Activated naive CD8-positive, alpha-beta T cell treated with anti-CD3 and anti-CD28 coated beads, Interleukin-2, amount 10 ng/mL, durations not matched to agents 7 days and 5 days (primary cell): ENCODE results near the gene NEK2. TPM values are rescaled to one million over a fixed set of nuclear protein-coding genes. Genes with fewer than 3 reads are reported as not detected.

Source experiments
- ATAC-seq: fragments of 150-1000 bp; cut with Tn5 transposase; one replicate; pipeline ENCODE4 v1.10.0; 2021; ENCODE audit warnings: low read depth, moderate library complexity
- POLR2A ChIA-PET: fragments of 350-600 bp; sonication (Branson Sonifier 250); formaldehyde crosslinking; loops from one replicate; lab custom pipeline; 2021; ENCODE audit warnings: antibody characterized with exemption; lab: Charles Lee
- DNase-seq: peaks from one replicate; pipeline ENCODE4 v3.0.0; 2021
- H3K27ac Mint-ChIP-seq: one replicate; pipeline ENCODE4 v1.8.0; 2022; ENCODE audit warnings: mild to moderate bottlenecking, mixed read lengths
- H3K27me3 Mint-ChIP-seq: one replicate; pipeline ENCODE4 v1.8.0; 2022; ENCODE audit warnings: mild to moderate bottlenecking, moderate library complexity, mixed read lengths
- H3K36me3 Mint-ChIP-seq: one replicate; pipeline ENCODE4 v1.8.0; 2021; ENCODE audit warnings: mild to moderate bottlenecking, mixed read lengths
- H3K4me1 Mint-ChIP-seq: one replicate; pipeline ENCODE4 v1.8.0; 2021; ENCODE audit warnings: mixed read lengths
- H3K4me3 Mint-ChIP-seq: one replicate; pipeline ENCODE4 v1.8.0; 2022; ENCODE audit warnings: mild to moderate bottlenecking, moderate library complexity, mixed read lengths
- H3K9me3 Mint-ChIP-seq: one replicate; pipeline ENCODE4 v1.8.0; 2021; ENCODE audit warnings: mixed read lengths
- total RNA-seq, 2 experiments: library from RNA; stranded (reverse); gene quantifications; one replicate each; pipeline ENCODE4 v1.2.3, GENCODE V29; 2021

NEK2 gene
- total RNA-seq, 2 experiments from 2014 or later: 31.8 to 32.7 TPM

GRCh38 chr1:211614615-211615014, 60.8 kb downstream of the NEK2 start:
- H3K4me1 Mint-ChIP-seq: peaks cover 8% of the 10 kb centered on the region
- no peaks in the 10 kb centered on the region for H3K9me3 Mint-ChIP-seq
- ATAC-seq (no peak), DNase-seq (no peak)
- no peaks in the 10 kb centered on the region for H3K36me3 Mint-ChIP-seq
- no peak overlapping the region for H3K27ac Mint-ChIP-seq
- no peak overlapping the region for H3K4me3 Mint-ChIP-seq
- POLR2A ChIA-PET: no interaction called here
- H3K27me3 Mint-ChIP-seq: no peaks in the 10 kb centered on the region

- no peak overlapping the region for H3K4me3 Mint-ChIP-seq
- H3K27ac Mint-ChIP-seq: no peak overlapping the region
- H3K4me1 Mint-ChIP-seq: peaks cover 10% of the 10 kb centered on the region
- DNase-seq (no peak), ATAC-seq (no peak)
- no peaks in the 10 kb centered on the region for H3K27me3 Mint-ChIP-seq
- H3K36me3 Mint-ChIP-seq: no peaks in the 10 kb centered on the region
- H3K9me3 Mint-ChIP-seq: no peaks in the 10 kb centered on the region
- POLR2A ChIA-PET: no interaction called here
Observed at GRCh38 chr1:211613951-211614350, 61.5 kb downstream of the NEK2 start.

GRCh38 chr1:211613108-211613947, 62.1 kb downstream of the NEK2 start:
- POLR2A ChIA-PET: no interaction called here
- Mint-ChIP-seq H3K4me3 (no peak overlapping the region), H3K9me3 (no peaks in the 10 kb centered on the region), H3K36me3 (no peaks in the 10 kb centered on the region), H3K27ac (no peak overlapping the region), H3K4me1 (peaks cover 10% of the 10 kb centered on the region), H3K27me3 (no peaks in the 10 kb centered on the region)
- no peak for ATAC-seq
- no peak for DNase-seq

- DNase-seq: no peak
- H3K9me3 Mint-ChIP-seq: no peaks in the 10 kb centered on the region
- peaks cover 2% of the 10 kb centered on the region for H3K36me3 Mint-ChIP-seq
- no peak for ATAC-seq
- no peak overlapping the region for H3K27ac Mint-ChIP-seq
- POLR2A ChIA-PET: no interaction called here
- no peak overlapping the region for H3K4me3 Mint-ChIP-seq
- H3K4me1 Mint-ChIP-seq: peaks cover 13% of the 10 kb centered on the region
- no peaks in the 10 kb centered on the region for H3K27me3 Mint-ChIP-seq
Observed at GRCh38 chr1:211612786-211613107, 62.7 kb downstream of the NEK2 start.

Other genes starting within 250 kb of the NEK2 start
- gene RD3, start 183.5 kb downstream of the NEK2 start, total RNA-seq: not detected
- gene SLC30A1, start 96.5 kb downstream of the NEK2 start, total RNA-seq: 10 to 100 TPM; 11.9 to 13.2 TPM
- 10 to 100 TPM; 45.5 to 47.4 TPM for gene LPGAT1, start 155.1 kb upstream of the NEK2 start, total RNA-seq